Stomach (tissue), 4 donors: ENCODE data around the gene UQCC2.

Source experiments
- POLR2A ChIP-seq, 4 donors: fragments of 450-650 bp; IDR thresholded peaks; one replicate each; pipeline ENCODE4 v1.6.1; 2016; ENCODE audit warnings: antibody characterized with exemption in 4 of 4, control low read depth in 2 of 4, mild to moderate bottlenecking in 1 of 4, moderate library complexity in 1 of 4
- POLR2AphosphoS5 ChIP-seq, 3 donors: sonication (generic); formaldehyde crosslinking; IDR thresholded peaks; one replicate each; pipeline ENCODE4 v1.6.1; 2016; ENCODE audit warnings: antibody characterized with exemption in 3 of 3
- TF ChIP-seq, protein P1 (sequence below), 7 experiments: fragments of 450-650 bp in 4 of 7; fragments of 200-600 bp in 3 of 7; sonication (generic) in 3 of 7; IDR thresholded peaks; one replicate each; pipeline ENCODE4 v1.5.1; 2016 to 2019; ENCODE audit warnings: antibody characterized with exemption in 7 of 7, control low read depth in 2 of 7, mild to moderate bottlenecking in 1 of 7

DNA sequence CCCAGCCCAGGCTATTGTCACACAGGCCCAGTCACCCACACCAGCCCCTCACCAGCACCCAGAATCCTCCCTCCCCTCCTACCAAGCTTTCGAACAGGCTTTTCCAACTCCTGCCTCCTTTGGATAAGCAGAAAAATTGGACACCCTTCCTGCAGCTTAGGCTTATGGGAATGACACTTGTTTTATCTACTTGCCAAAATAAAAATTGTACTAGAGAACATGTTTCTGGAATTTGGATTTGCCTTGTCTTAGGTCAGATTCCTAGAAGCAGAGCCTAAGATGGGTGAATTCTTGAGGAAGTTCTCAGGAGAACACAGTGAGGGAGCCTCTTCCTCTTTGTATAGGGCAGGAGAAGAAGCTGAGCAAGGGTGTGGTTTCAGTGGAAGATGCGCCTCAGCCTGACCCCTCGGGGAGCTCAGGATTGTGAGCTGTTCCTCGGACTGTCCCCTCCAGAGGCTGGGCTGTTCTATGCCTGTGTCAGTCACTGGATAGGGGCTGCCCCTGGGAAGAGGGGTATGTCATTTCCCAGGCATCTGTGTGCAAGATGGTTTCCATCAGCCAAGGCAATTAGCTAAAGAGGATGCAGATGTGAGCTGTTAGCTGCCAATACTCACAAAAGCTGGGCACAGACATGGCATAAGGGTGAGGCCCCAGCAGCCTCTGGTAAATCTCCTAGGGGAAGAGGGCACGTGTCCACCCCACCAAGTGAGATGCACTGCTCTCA is 56.5 kb downstream of the UQCC2 start:
- TF ChIP-seq, protein P1, sequence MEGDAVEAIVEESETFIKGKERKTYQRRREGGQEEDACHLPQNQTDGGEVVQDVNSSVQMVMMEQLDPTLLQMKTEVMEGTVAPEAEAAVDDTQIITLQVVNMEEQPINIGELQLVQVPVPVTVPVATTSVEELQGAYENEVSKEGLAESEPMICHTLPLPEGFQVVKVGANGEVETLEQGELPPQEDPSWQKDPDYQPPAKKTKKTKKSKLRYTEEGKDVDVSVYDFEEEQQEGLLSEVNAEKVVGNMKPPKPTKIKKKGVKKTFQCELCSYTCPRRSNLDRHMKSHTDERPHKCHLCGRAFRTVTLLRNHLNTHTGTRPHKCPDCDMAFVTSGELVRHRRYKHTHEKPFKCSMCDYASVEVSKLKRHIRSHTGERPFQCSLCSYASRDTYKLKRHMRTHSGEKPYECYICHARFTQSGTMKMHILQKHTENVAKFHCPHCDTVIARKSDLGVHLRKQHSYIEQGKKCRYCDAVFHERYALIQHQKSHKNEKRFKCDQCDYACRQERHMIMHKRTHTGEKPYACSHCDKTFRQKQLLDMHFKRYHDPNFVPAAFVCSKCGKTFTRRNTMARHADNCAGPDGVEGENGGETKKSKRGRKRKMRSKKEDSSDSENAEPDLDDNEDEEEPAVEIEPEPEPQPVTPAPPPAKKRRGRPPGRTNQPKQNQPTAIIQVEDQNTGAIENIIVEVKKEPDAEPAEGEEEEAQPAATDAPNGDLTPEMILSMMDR (IDR thresholded peaks at IDR 0.05): no peak
- TF ChIP-seq POLR2AphosphoS5 (IDR thresholded peaks at IDR 0.05) (no peak), POLR2A (IDR thresholded peaks at IDR 0.05) (no peak)
